ENCODE results near the gene KDM8. TPM values are rescaled to one million over a fixed set of nuclear protein-coding genes. Genes with fewer than 3 reads are reported as not detected.

Gene KDM8
- total RNA-seq, 1 experiment from 2014 or later, result 4.3 TPM

- H3K27ac ChIP-seq, result no peak overlapping the region
- no peaks in the 10 kb centered on the region for H3K36me3 ChIP-seq
- no peak overlapping the region for H3K4me3 ChIP-seq
- H3K27me3 ChIP-seq, result no peaks in the 10 kb centered on the region
- no peak for DNase-seq
- peaks cover 42% of the 10 kb centered on the region for H3K4me1 ChIP-seq
- no peaks in the 10 kb centered on the region for H3K9me3 ChIP-seq (replicated peaks)
These were observed 23.8 kb downstream of the KDM8 start for GRCh38 chr16:27226976-27227705.

GRCh38 chr16:27228045-27228444, 24.7 kb downstream of the KDM8 start:
- no peaks in the 10 kb centered on the region for H3K9me3 ChIP-seq (replicated peaks)
- DNase-seq, result peak; percentile 22 to 42
- H3K36me3 ChIP-seq, result no peaks in the 10 kb centered on the region
- no peak overlapping the region for H3K4me3 ChIP-seq
- no peaks in the 10 kb centered on the region for H3K27me3 ChIP-seq
- H3K27ac ChIP-seq, result 0 out of 2 replicates have a peak overlapping the region, but pooled peaks have one; percentile 20
- peaks cover 40% of the 10 kb centered on the region for H3K4me1 ChIP-seq

GRCh38 chr16:27228621-27229501, 25.5 kb downstream of the KDM8 start:
- H3K4me3 ChIP-seq, result no peak overlapping the region
- peak overlapping the region; percentile 44 for H3K27ac ChIP-seq
- no peaks in the 10 kb centered on the region for H3K36me3 ChIP-seq
- DNase-seq, result peak; percentile 96 to 98
- no peaks in the 10 kb centered on the region for H3K9me3 ChIP-seq (replicated peaks)
- H3K27me3 ChIP-seq, result no peaks in the 10 kb centered on the region
- H3K4me1 ChIP-seq, result peaks cover 32% of the 10 kb centered on the region

- no peaks in the 10 kb centered on the region for H3K27me3 ChIP-seq
- peaks cover 35% of the 10 kb centered on the region for H3K4me1 ChIP-seq
- no peaks in the 10 kb centered on the region for H3K36me3 ChIP-seq
- no peak overlapping the region for H3K4me3 ChIP-seq
- H3K9me3 ChIP-seq (replicated peaks), result no peaks in the 10 kb centered on the region
- DNase-seq, result no peak
- H3K27ac ChIP-seq, result peak overlapping the region; percentile 11
These were observed 26.7 kb downstream of the KDM8 start for GRCh38 chr16:27229891-27230470.

GRCh38 chr16:27230562-27231001, 27.3 kb downstream of the KDM8 start:
- no peak overlapping the region for H3K27ac ChIP-seq
- no peaks in the 10 kb centered on the region for H3K9me3 ChIP-seq (replicated peaks)
- no peaks in the 10 kb centered on the region for H3K27me3 ChIP-seq
- H3K4me3 ChIP-seq, result no peak overlapping the region
- no peak for DNase-seq
- peaks cover 36% of the 10 kb centered on the region for H3K4me1 ChIP-seq
- H3K36me3 ChIP-seq, result no peaks in the 10 kb centered on the region

- Histone ChIP-seq H3K9me3 (replicated peaks) (no peaks in the 10 kb centered on the region), H3K36me3 (no peaks in the 10 kb centered on the region), H3K4me1 (peaks cover 46% of the 10 kb centered on the region), H3K4me3 (no peak overlapping the region), H3K27ac (peak overlapping the region; percentile 41), H3K27me3 (no peaks in the 10 kb centered on the region)
- no peak for DNase-seq
These were observed 28.4 kb downstream of the KDM8 start for GRCh38 chr16:27231692-27232060.

- Histone ChIP-seq H3K27ac (peak overlapping the region; percentile 41), H3K9me3 (replicated peaks) (no peaks in the 10 kb centered on the region), H3K4me3 (no peak overlapping the region), H3K36me3 (no peaks in the 10 kb centered on the region), H3K27me3 (no peaks in the 10 kb centered on the region), H3K4me1 (peaks cover 48% of the 10 kb centered on the region)
- DNase-seq, result peak; percentile 60 to 65
These were observed 29.0 kb downstream of the KDM8 start for GRCh38 chr16:27232061-27232900.

GRCh38 chr16:27232901-27233625, 29.7 kb downstream of the KDM8 start:
- no peak overlapping the region; the same call in 1 of the 2 replicates for H3K27ac ChIP-seq
- peaks cover 46% of the 10 kb centered on the region for H3K4me1 ChIP-seq
- H3K9me3 ChIP-seq (replicated peaks), result no peaks in the 10 kb centered on the region
- H3K4me3 ChIP-seq, result no peak overlapping the region
- no peak for DNase-seq
- H3K27me3 ChIP-seq, result no peaks in the 10 kb centered on the region
- no peaks in the 10 kb centered on the region for H3K36me3 ChIP-seq

GRCh38 chr16:27233731-27234130, 30.4 kb downstream of the KDM8 start:
- Histone ChIP-seq H3K27ac (no peak overlapping the region), H3K4me1 (peaks cover 44% of the 10 kb centered on the region), H3K9me3 (replicated peaks) (no peaks in the 10 kb centered on the region), H3K36me3 (no peaks in the 10 kb centered on the region), H3K4me3 (no peak overlapping the region), H3K27me3 (no peaks in the 10 kb centered on the region)
- DNase-seq, result no peak

GRCh38 chr16:27234171-27234570, 30.8 kb downstream of the KDM8 start:
- Histone ChIP-seq H3K9me3 (replicated peaks) (no peaks in the 10 kb centered on the region), H3K36me3 (no peaks in the 10 kb centered on the region), H3K4me3 (no peak overlapping the region), H3K4me1 (peaks cover 44% of the 10 kb centered on the region), H3K27ac (no peak overlapping the region), H3K27me3 (no peaks in the 10 kb centered on the region)
- no peak for DNase-seq

GRCh38 chr16:27234603-27235002, 31.3 kb downstream of the KDM8 start:
- no peaks in the 10 kb centered on the region for H3K36me3 ChIP-seq
- H3K9me3 ChIP-seq (replicated peaks), result no peaks in the 10 kb centered on the region
- no peak overlapping the region for H3K4me3 ChIP-seq
- H3K27me3 ChIP-seq, result no peaks in the 10 kb centered on the region
- H3K4me1 ChIP-seq, result peaks cover 41% of the 10 kb centered on the region
- DNase-seq, result no peak
- peak overlapping the region; percentile 80 for H3K27ac ChIP-seq

GRCh38 chr16:27235055-27235937, 32.0 kb downstream of the KDM8 start:
- H3K4me3 ChIP-seq, result peak overlapping the region; percentile 27
- peak overlapping the region; percentile 80 for H3K27ac ChIP-seq
- no peaks in the 10 kb centered on the region for H3K27me3 ChIP-seq
- DNase-seq, result peak; percentile 96
- no peaks in the 10 kb centered on the region for H3K9me3 ChIP-seq (replicated peaks)
- H3K36me3 ChIP-seq, result no peaks in the 10 kb centered on the region
- peaks cover 35% of the 10 kb centered on the region for H3K4me1 ChIP-seq

- Histone ChIP-seq H3K27me3 (no peaks in the 10 kb centered on the region), H3K4me1 (peaks cover 32% of the 10 kb centered on the region), H3K9me3 (replicated peaks) (no peaks in the 10 kb centered on the region), H3K27ac (peak overlapping the region; percentile 80), H3K36me3 (no peaks in the 10 kb centered on the region), H3K4me3 (no peak overlapping the region)
- no peak for DNase-seq
These were observed 32.6 kb downstream of the KDM8 start for GRCh38 chr16:27235938-27236245.
